HL-60 (cell line): ENCODE measurements around the gene TNPO3.

ENCODE experiments used
- DNase-seq, 2 experiments: peaks; one replicate each; pipeline ENCODE4 v3.0.0-alpha.2; 2010 to 2020; ENCODE audit warnings: low read depth in 1 of 2, low spot score in 1 of 2
- H3K27ac ChIP-seq: fragments of 250-450 bp; sonication (Bioruptor Pico); replicated peaks from 2 replicates; pipeline ENCODE4 v1.5.1; 2020; ENCODE audit warnings: mild to moderate bottlenecking, moderate library complexity
- H3K27me3 ChIP-seq: fragments of 250-450 bp; sonication (Bioruptor Pico); 2 replicates; pipeline ENCODE4 v1.5.1; 2021; ENCODE audit warnings: mild to moderate bottlenecking, moderate library complexity; ENCODE audit not compliant: insufficient read depth, poor library complexity, severe bottlenecking
- H3K4me3 ChIP-seq: replicated peaks from 2 replicates; pipeline ENCODE4 v1.5.1; 2011; ENCODE audit warnings: mild to moderate bottlenecking, control low read depth, low read length; ENCODE audit not compliant: insufficient read depth
- GABPA ChIP-seq: IDR thresholded peaks from 2 replicates; pipeline ENCODE4 v1.6.1; 2012; ENCODE audit warnings: low read depth
- POLR2AphosphoS5 ChIP-seq: IDR thresholded peaks from 2 replicates; pipeline ENCODE4 v1.6.1; 2012; ENCODE audit warnings: low read depth
- SPI1 ChIP-seq: IDR thresholded peaks from 2 replicates; pipeline ENCODE4 v1.6.1; 2012; ENCODE audit warnings: low read depth, mild to moderate bottlenecking, borderline replicate concordance
- TF ChIP-seq, protein P1 (sequence below): IDR thresholded peaks from 2 replicates; pipeline ENCODE4 v1.6.1; 2012; ENCODE audit warnings: low read depth; ENCODE audit not compliant: insufficient replicate concordance
- TF ChIP-seq, protein P2 (sequence below): IDR thresholded peaks from one replicate; pipeline ENCODE4 v1.5.1; 2011; ENCODE audit warnings: low read length, control low read depth, inconsistent platforms; ENCODE audit not compliant: insufficient read depth

TNPO3 gene

DNA sequence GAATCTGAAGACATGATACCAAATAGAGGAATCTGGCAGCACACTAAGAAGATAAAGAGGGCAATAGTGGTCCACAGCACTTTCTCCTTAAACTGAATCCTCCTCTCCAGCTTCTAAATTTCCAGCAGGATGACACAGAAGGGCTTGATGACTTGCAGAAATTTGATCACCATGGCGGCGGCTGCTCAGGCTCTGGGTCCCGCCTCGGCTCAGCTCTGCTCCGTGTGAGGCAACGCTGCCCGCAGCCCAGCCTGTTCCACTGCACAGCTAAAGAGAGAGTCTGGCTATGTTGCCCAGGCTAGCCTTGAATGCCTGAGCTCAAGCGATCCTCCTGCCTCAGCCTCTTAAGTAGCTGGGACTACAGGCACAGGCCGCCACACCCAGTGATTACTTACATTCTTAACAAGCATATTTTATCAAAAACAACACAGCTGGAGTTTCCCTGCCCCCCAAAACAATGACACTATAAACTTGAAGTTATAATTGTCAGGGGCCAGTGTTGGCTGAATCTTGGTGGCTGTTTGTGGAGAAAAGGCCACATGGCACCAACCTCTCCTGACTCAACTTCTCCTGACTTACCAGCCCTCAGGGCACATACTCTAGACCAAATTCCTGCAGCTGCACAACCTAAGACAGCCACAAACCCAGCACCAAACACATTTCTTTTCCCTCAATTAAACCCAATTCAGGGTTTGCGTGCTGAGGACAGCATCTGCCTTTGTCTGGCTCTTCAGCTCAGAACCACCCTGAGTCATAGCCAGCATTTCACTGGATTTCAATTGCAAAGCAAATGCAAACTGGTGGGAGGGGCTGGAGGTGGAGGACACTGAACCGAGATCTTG lies 11.6 kb upstream of the TNPO3 start:
- Histone ChIP-seq H3K4me3 (no peak overlapping the region), H3K27ac (no peak overlapping the region), H3K27me3 (no peaks in the 10 kb centered on the region)
- no peak for DNase-seq
- TF ChIP-seq SPI1, result no peak
- TF ChIP-seq POLR2AphosphoS5, result no peak
- TF ChIP-seq, protein P1, sequence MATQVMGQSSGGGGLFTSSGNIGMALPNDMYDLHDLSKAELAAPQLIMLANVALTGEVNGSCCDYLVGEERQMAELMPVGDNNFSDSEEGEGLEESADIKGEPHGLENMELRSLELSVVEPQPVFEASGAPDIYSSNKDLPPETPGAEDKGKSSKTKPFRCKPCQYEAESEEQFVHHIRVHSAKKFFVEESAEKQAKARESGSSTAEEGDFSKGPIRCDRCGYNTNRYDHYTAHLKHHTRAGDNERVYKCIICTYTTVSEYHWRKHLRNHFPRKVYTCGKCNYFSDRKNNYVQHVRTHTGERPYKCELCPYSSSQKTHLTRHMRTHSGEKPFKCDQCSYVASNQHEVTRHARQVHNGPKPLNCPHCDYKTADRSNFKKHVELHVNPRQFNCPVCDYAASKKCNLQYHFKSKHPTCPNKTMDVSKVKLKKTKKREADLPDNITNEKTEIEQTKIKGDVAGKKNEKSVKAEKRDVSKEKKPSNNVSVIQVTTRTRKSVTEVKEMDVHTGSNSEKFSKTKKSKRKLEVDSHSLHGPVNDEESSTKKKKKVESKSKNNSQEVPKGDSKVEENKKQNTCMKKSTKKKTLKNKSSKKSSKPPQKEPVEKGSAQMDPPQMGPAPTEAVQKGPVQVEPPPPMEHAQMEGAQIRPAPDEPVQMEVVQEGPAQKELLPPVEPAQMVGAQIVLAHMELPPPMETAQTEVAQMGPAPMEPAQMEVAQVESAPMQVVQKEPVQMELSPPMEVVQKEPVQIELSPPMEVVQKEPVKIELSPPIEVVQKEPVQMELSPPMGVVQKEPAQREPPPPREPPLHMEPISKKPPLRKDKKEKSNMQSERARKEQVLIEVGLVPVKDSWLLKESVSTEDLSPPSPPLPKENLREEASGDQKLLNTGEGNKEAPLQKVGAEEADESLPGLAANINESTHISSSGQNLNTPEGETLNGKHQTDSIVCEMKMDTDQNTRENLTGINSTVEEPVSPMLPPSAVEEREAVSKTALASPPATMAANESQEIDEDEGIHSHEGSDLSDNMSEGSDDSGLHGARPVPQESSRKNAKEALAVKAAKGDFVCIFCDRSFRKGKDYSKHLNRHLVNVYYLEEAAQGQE, result no peak
- TF ChIP-seq GABPA, result no peak
- TF ChIP-seq, protein P2, sequence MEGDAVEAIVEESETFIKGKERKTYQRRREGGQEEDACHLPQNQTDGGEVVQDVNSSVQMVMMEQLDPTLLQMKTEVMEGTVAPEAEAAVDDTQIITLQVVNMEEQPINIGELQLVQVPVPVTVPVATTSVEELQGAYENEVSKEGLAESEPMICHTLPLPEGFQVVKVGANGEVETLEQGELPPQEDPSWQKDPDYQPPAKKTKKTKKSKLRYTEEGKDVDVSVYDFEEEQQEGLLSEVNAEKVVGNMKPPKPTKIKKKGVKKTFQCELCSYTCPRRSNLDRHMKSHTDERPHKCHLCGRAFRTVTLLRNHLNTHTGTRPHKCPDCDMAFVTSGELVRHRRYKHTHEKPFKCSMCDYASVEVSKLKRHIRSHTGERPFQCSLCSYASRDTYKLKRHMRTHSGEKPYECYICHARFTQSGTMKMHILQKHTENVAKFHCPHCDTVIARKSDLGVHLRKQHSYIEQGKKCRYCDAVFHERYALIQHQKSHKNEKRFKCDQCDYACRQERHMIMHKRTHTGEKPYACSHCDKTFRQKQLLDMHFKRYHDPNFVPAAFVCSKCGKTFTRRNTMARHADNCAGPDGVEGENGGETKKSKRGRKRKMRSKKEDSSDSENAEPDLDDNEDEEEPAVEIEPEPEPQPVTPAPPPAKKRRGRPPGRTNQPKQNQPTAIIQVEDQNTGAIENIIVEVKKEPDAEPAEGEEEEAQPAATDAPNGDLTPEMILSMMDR, result no peak

DNA sequence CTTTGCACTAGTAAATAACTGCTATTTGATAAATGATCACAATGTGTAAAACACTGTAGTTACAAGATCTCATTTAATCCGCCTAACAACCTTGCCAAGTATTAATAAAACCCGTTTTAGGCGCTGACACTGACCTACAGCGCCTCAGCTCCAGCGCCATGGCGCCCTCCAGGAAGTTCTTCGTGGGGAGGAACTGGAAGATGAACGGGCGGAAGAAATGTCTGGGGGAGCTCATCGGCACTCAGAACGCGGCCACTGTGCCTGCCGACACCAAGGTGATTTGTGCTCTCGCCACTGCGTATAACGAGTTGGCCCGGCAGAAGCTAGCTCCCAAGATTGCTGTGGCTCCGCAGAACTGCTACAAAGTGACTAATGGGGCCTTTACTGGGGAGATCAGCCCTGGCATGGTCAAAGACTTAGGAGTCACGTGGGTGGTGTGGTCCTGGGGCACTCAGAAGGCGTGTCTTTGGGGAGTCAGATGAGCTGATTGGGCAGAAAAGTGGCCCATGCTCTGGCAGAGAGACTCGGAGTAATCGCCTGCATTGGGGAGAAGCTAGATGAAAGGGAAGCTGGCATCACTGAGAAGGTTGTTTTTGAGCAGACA lies 1.1 kb upstream of the TNPO3 start:
- TF ChIP-seq SPI1, result no peak
- Histone ChIP-seq H3K27me3 (no peaks in the 10 kb centered on the region), H3K27ac (peak overlapping the region; percentile 97; the same call in 1 of the 2 replicates), H3K4me3 (no peak overlapping the region)
- no peak for DNase-seq

DNA sequence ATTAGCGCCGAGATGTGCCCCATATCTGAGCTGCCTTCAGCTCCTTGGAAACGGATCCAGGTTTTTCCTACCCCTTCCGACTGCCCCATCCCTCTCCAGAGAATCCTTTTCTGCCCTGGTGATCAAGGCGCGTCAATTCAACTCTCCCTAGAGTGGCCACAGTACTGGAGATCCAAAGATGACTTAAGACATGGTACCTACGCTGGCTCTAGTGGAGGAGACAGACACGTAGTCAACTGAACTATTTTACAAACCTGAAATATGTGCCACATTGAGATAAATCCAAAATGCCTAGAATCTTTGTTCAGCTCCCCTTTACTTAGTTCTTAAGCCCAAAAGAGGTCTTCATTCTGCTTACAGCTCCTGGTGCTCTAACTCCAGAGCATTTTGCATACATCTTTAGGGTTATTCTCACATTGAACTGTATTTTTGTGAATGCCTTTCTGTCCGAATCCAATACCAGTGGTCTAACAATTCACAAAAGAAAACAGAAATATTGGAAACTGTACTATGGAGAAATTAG lies 444 bp upstream of the TNPO3 start:
- Histone ChIP-seq H3K27ac (peak overlapping the region; percentile 97), H3K4me3 (peak overlapping the region; percentile 87), H3K27me3 (no peaks in the 10 kb centered on the region)
- DNase-seq, result no peak
- TF ChIP-seq, protein P2, result no peak
- TF ChIP-seq SPI1, result no peak
- TF ChIP-seq POLR2AphosphoS5, result no peak
- TF ChIP-seq, protein P1, result no peak
- no peak for TF ChIP-seq GABPA

DNA sequence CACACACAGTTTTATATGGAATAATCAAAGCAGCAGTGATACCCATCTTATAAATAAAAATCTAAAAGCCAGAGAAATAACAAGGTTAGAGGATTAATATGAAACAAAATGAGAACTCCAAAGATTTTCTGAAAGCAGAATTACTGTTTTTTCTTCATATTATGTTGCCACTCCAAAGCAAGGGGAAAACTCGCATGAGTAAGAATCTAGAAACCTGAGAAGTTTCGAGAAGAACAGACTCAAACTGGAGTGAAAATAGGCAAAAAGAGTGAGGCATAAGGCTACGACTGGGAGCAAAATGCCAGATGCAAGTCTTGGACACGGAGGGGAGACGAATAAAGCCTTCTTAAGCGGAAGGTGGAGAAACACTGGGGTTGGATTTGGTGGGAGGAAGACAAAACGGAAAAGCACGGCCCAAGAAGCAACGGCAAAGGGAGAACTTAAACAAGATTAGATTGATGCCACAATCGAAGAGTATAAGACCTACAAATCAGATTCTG lies 923 bp downstream of the TNPO3 start:
- no peak for TF ChIP-seq GABPA
- TF ChIP-seq POLR2AphosphoS5, result no peak
- TF ChIP-seq, protein P2, result no peak
- TF ChIP-seq, protein P1, result no peak
- no peak for TF ChIP-seq SPI1
- peak overlapping the region; percentile 97 for H3K27ac ChIP-seq
- no peaks in the 10 kb centered on the region for H3K27me3 ChIP-seq
- DNase-seq, result peak in 1 of 2 experiments; percentile 26
- peak overlapping the region; percentile 87 for H3K4me3 ChIP-seq
